Mesothelial cell of epicardium (in vitro differentiated cells): ENCODE data around the gene SCP2D1. TPM values are rescaled to one million over a fixed set of nuclear protein-coding genes. Genes with fewer than 3 reads are reported as not detected.

Experiments
- DNase-seq, 2 experiments: peaks; one replicate each; pipeline ENCODE4 v3.0.0; 2021; ENCODE audit warnings: low spot score in 2 of 2; ENCODE audit not compliant: unreplicated experiment in 2 of 2
- H3K27ac Mint-ChIP-seq: 2 replicates; pipeline ENCODE4 v1.8.0; 2021; ENCODE audit warnings: mixed read lengths
- H3K27me3 Mint-ChIP-seq: 2 replicates; pipeline ENCODE4 v1.8.0; 2021; ENCODE audit warnings: low read depth, mixed read lengths
- H3K36me3 Mint-ChIP-seq: 2 replicates; pipeline ENCODE4 v1.8.0; 2021; ENCODE audit warnings: mixed read lengths
- H3K4me1 Mint-ChIP-seq: 2 replicates; pipeline ENCODE4 v1.8.0; 2021; ENCODE audit warnings: mixed read lengths
- H3K4me3 Mint-ChIP-seq: 2 replicates; pipeline ENCODE4 v1.8.0; 2021; ENCODE audit warnings: mild to moderate bottlenecking, moderate library complexity, mixed read lengths
- H3K9me3 Mint-ChIP-seq: 2 replicates; pipeline ENCODE4 v1.8.0; 2021; ENCODE audit warnings: mixed read lengths
- CTCF ChIP-seq: fragments of 200-600 bp; sonication (generic); IDR thresholded peaks from one replicate; pipeline ENCODE4 v1.5.0; 2021; ENCODE audit warnings: antibody characterized with exemption; ENCODE audit not compliant: unreplicated experiment
- total RNA-seq: library from RNA; stranded (reverse); gene quantifications from 3 replicates; pipeline ENCODE4 v1.2.1, GENCODE V29; 2021

Gene SCP2D1
- total RNA-seq, 1 donor from 2014 or later: not detected

GRCh38 chr20:18793625-18794427 lies 19.8 kb upstream of the SCP2D1 start:
- peak; percentile 61 to 71 for DNase-seq
- TF ChIP-seq CTCF: no peak
- Mint-ChIP-seq H3K36me3 (peaks cover 2% of the 10 kb centered on the region), H3K4me1 (peaks cover 5% of the 10 kb centered on the region), H3K27ac (peak overlapping the region; percentile 95), H3K9me3 (peaks cover 19% of the 10 kb centered on the region), H3K27me3 (peaks cover 47% of the 10 kb centered on the region), H3K4me3 (peak overlapping the region; percentile 91)

GRCh38 chr20:18794428-18794787 lies 19.2 kb upstream of the SCP2D1 start:
- DNase-seq: no peak
- Mint-ChIP-seq H3K27me3 (peaks cover 49% of the 10 kb centered on the region), H3K4me3 (peak overlapping the region; percentile 91), H3K4me1 (peaks cover 5% of the 10 kb centered on the region), H3K9me3 (peaks cover 19% of the 10 kb centered on the region), H3K27ac (peak overlapping the region; percentile 95), H3K36me3 (peaks cover 2% of the 10 kb centered on the region)
- no peak for TF ChIP-seq CTCF

- Mint-ChIP-seq H3K27ac (no peak overlapping the region), H3K4me1 (peaks cover 5% of the 10 kb centered on the region), H3K27me3 (peaks cover 45% of the 10 kb centered on the region), H3K9me3 (peaks cover 19% of the 10 kb centered on the region), H3K36me3 (peaks cover 2% of the 10 kb centered on the region), H3K4me3 (peak overlapping the region; percentile 91)
- DNase-seq: no peak
- no peak for TF ChIP-seq CTCF
Observed at GRCh38 chr20:18795366-18795765, 18.2 kb upstream of the SCP2D1 start.

- TF ChIP-seq CTCF: no peak
- no peak overlapping the region for H3K27ac Mint-ChIP-seq
Observed at GRCh38 chr20:18796282-18796833, 17.2 kb upstream of the SCP2D1 start.

GRCh38 chr20:18801516-18801915 lies 12.1 kb upstream of the SCP2D1 start:
- Mint-ChIP-seq H3K9me3 (peaks cover 8% of the 10 kb centered on the region), H3K4me1 (no peaks in the 10 kb centered on the region), H3K4me3 (no peak overlapping the region), H3K27ac (no peak overlapping the region), H3K27me3 (peaks cover 28% of the 10 kb centered on the region), H3K36me3 (no peaks in the 10 kb centered on the region)
- no peak for TF ChIP-seq CTCF
- DNase-seq: no peak

More at GRCh38 chr20:18796282-18796833, 17.2 kb upstream of the SCP2D1 start:
- no peak overlapping the region for H3K4me3 Mint-ChIP-seq
- peaks cover 2% of the 10 kb centered on the region for H3K36me3 Mint-ChIP-seq
- H3K27me3 Mint-ChIP-seq: peaks cover 37% of the 10 kb centered on the region
- DNase-seq: no peak
- H3K9me3 Mint-ChIP-seq: peaks cover 19% of the 10 kb centered on the region
- H3K4me1 Mint-ChIP-seq: peaks cover 5% of the 10 kb centered on the region
